Measurements from ENCODE around the gene HBZ.
"Not testable (repeated sequence)": the region's sequence is repeated elsewhere in the genome, so short reads cannot be mapped to it uniquely, and the experiment has no call there.

Gene HBZ

GRCh38 chr16:177981-178667 is 25.7 kb downstream of the HBZ start:
- DNase-seq = no peak

GRCh38 chr16:178668-179015 is 26.2 kb downstream of the HBZ start:
- no peak for DNase-seq

- DNase-seq = no peak
These were observed 27.0 kb downstream of the HBZ start for GRCh38 chr16:179211-180092.

- peak in 1 of 58 donors; percentile 19 for DNase-seq
These were observed 27.7 kb downstream of the HBZ start, which contains the start of gene HBQ1 for GRCh38 chr16:180101-180675. HBQ1 (plus strand) TSS chr16:180459; CDS start chr16:180487, 28 bp downstream.

GRCh38 chr16:180681-181564 is 28.5 kb downstream of the HBZ start:
- peak in 19 of 58 donors; percentile 3 to 75 (median 27) for DNase-seq

GRCh38 chr16:181565-182021 is 29.1 kb downstream of the HBZ start:
- DNase-seq = peak in 33 of 58 donors; percentile 11 to 74 (median 34)

- DNase-seq = no peak
These were observed 30.6 kb downstream of the HBZ start for GRCh38 chr16:183005-183404.

GRCh38 chr16:185213-185612 is 32.8 kb downstream of the HBZ start:
- DNase-seq = no peak

- DNase-seq = no peak
These were observed 33.2 kb downstream of the HBZ start for GRCh38 chr16:185691-186090.

GRCh38 chr16:187330-187729 is 34.9 kb downstream of the HBZ start:
- no peak for DNase-seq

- no peak for DNase-seq
These were observed 36.2 kb downstream of the HBZ start for GRCh38 chr16:188674-189073.

- DNase-seq = no peak
These were observed 37.3 kb downstream of the HBZ start for GRCh38 chr16:189604-190186.

GRCh38 chr16:191831-192230 is 39.4 kb downstream of the HBZ start:
- no peak for DNase-seq

- no peak for DNase-seq
These were observed 40.2 kb downstream of the HBZ start for GRCh38 chr16:192686-193085.

GRCh38 chr16:193441-193840 is 41.0 kb downstream of the HBZ start:
- no peak for DNase-seq

GRCh38 chr16:194516-194915 is 42.1 kb downstream of the HBZ start:
- no peak for DNase-seq

GRCh38 chr16:200388-200787 is 47.9 kb downstream of the HBZ start:
- DNase-seq = no peak

- no peak for DNase-seq
These were observed 50.8 kb downstream of the HBZ start for GRCh38 chr16:203246-203645.

GRCh38 chr16:204046-204445 is 51.6 kb downstream of the HBZ start:
- not testable (repeated sequence) for DNase-seq
